LNCAP (cell line): ENCODE data around the gene EMX2.

Experiments used
- CTCF ChIP-seq: fragments of 450-650 bp; IDR thresholded peaks from 2 replicates; pipeline ENCODE4 v1.5.1; 2017; ENCODE audit warnings: mild to moderate bottlenecking

EMX2 gene

DNA sequence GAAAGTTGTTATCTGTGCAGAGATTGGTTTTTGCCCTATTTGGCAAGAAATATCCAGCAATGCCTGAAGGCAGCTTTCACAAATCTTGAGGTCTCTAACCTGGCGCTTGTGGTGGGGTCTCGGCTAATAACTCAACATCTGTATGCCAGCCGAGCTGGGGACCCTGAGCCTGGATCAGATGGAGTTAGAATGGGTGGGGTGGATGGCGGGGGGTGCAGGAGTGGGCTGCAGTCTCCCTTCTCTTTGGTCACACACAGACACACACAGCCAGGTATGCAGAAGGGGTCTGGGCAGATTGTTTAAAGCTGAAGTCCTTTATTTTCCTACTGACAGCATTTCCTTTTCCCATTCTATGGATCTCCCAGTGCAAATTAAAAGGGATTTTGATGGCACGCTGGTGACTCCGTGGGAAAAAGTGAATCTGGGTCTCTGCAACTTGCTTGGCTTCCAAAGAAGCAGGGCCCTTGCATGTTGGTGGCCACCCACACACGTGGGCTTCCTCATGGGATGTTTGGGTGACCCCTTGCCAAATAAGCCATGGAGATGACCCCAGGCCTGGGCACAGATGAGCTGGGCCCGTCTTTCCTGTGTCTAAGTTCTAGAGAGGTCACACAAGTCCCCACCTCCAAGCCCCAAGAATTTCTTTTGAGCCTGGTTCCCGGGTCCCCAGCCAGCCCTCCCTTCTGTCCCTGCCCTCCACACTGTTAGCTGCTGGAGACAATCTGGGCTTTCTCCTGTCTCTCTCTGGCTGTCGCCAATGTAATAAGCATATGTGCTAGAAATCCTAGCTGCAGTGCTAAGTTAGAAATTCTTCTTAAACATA, 39.9 kb upstream of the EMX2 start:
- no peak for TF ChIP-seq CTCF

GRCh38 chr10:117503244-117504205, 39.0 kb upstream of the EMX2 start:
- TF ChIP-seq CTCF = no peak

GRCh38 chr10:117504562-117504961, 38.0 kb upstream of the EMX2 start:
- no peak for TF ChIP-seq CTCF

GRCh38 chr10:117509573-117509972, 33.0 kb upstream of the EMX2 start:
- no peak for TF ChIP-seq CTCF

- no peak for TF ChIP-seq CTCF
Observed at GRCh38 chr10:117511601-117512390, 30.8 kb upstream of the EMX2 start.

DNA sequence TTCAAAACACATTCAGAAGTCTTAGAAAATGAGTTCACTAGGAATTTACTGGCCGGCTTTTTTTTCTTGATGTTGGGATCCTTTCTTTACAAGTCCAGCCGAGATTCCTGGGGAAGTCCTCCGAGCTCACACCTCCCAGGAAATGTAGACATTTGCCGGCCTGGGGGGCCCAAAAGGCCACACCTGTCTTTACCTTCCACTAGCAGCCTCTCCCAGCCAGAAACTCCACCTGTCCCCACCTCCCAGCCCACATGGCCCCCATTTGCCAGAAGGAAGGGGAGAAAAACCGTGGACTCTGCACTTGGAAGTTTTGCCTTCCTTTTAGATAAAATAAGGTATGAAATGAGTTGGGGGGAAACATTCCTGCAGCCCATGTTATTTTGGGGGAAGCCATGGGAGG, 27.6 kb upstream of the EMX2 start:
- TF ChIP-seq CTCF = no peak

GRCh38 chr10:117516681-117517080, 25.9 kb upstream of the EMX2 start:
- no peak for TF ChIP-seq CTCF
